ENCODE measurements around the gene GAS6.

- TF ChIP-seq EZH2 (IDR thresholded peaks at IDR 0.05; ENCODE audit: borderline replicate concordance, low read depth, low read length, severe bottlenecking) = no peak
- no peak for TF ChIP-seq CTCF (IDR thresholded peaks at IDR 0.05; ENCODE audit: borderline replicate concordance, extremely low read depth, low read length, poor library complexity, severe bottlenecking)
Measured at GRCh38 chr13:113805431-113806103, 58.3 kb downstream of the GAS6 start.

All from DND-41 (cell line).